OCI-LY3 (cell line): ENCODE results near the gene NR6A1.

Source experiments
- EZH2phosphoT487 ChIP-seq: fragments of 200-600 bp; shearing (Covaris generic); IDR thresholded peaks from 2 replicates; pipeline ENCODE4 v1.6.1; 2018; ENCODE audit warnings: antibody characterized with exemption, mixed run types, low read depth
- TF ChIP-seq, protein P1 (sequence below): fragments of 200-600, 300-600 bp; sonication (generic); IDR thresholded peaks from 2 replicates; pipeline ENCODE4 v1.5.1; 2014; ENCODE audit warnings: antibody characterized with exemption, low read length, low read depth

DNA sequence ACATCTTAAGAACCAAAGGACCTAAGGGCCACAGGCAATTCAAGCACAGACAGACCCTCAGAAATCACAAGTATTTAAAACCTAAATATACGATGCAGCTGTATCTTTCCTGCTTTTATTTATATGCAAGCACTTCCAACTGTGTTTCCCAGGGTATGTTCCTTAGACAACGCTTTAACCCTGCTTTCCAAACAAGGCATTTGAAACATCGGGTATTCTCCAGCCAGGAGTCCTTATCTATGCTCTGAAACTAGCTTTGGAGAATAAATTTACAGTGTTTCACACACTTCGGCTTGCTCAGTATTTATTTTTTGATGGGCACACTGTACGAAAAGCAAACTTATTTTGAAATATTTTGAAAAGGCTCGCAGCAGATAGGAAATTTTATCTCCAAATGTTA is 13.5 kb downstream of the NR6A1 start:
- TF ChIP-seq, protein P1, sequence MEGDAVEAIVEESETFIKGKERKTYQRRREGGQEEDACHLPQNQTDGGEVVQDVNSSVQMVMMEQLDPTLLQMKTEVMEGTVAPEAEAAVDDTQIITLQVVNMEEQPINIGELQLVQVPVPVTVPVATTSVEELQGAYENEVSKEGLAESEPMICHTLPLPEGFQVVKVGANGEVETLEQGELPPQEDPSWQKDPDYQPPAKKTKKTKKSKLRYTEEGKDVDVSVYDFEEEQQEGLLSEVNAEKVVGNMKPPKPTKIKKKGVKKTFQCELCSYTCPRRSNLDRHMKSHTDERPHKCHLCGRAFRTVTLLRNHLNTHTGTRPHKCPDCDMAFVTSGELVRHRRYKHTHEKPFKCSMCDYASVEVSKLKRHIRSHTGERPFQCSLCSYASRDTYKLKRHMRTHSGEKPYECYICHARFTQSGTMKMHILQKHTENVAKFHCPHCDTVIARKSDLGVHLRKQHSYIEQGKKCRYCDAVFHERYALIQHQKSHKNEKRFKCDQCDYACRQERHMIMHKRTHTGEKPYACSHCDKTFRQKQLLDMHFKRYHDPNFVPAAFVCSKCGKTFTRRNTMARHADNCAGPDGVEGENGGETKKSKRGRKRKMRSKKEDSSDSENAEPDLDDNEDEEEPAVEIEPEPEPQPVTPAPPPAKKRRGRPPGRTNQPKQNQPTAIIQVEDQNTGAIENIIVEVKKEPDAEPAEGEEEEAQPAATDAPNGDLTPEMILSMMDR, result no peak
- TF ChIP-seq EZH2phosphoT487, result no peak
